ENCODE measurements around the gene C19orf53.

- TF ChIP-seq CTCF (IDR thresholded peaks at IDR 0.05) (no peak), POLR2A (IDR thresholded peaks at IDR 0.05) (no peak)
Measured at GRCh38 chr19:13812544-13812943, 38.3 kb downstream of the C19orf53 start.

All from Peyer's patch (tissue), 4 donors.